SK-N-SH treated with all-trans-retinoic acid at 6 μM for 48 hours (cell line): Measurements from ENCODE around the gene EVPL.

Source experiments
- ATAC-seq: fragments of 200-7000 bp; cut with Tn5 transposase; 3 replicates; pipeline ENCODE4 v1.9.1; 2020; ENCODE audit warnings: mild to moderate bottlenecking, moderate library complexity
- ARNTL ChIP-seq: fragments of 450-650 bp; formaldehyde crosslinking; IDR thresholded peaks from 2 replicates; pipeline ENCODE4 v1.5.0; 2020; ENCODE audit warnings: low read depth, mild to moderate bottlenecking, moderate library complexity, borderline replicate concordance
- BACH2 ChIP-seq: fragments of 250-450 bp; sonication (Bioruptor Pico); IDR thresholded peaks from 2 replicates; pipeline ENCODE4 v1.9.0; 2021; ENCODE audit warnings: mild to moderate bottlenecking, borderline replicate concordance
- CSDC2 ChIP-seq: fragments of 250-450 bp; sonication (Bioruptor Pico); IDR thresholded peaks from 2 replicates; pipeline ENCODE4 v1.5.0; 2020; ENCODE audit warnings: mild to moderate bottlenecking, moderate library complexity
- ESRRG ChIP-seq: fragments of 250-450 bp; sonication (Bioruptor Pico); IDR thresholded peaks from 2 replicates; pipeline ENCODE4 v1.6.1; 2021; ENCODE audit warnings: mild to moderate bottlenecking
- ISL1 ChIP-seq: fragments of 250-450 bp; sonication (Bioruptor Pico); IDR thresholded peaks from 2 replicates; pipeline ENCODE4 v2.1.2; 2022; ENCODE audit warnings: mild to moderate bottlenecking, moderate library complexity
- OSR1 ChIP-seq: fragments of 250-450 bp; sonication (Bioruptor Pico); IDR thresholded peaks from 2 replicates; pipeline ENCODE4 v1.8.0; 2022; ENCODE audit warnings: moderate library complexity, mild to moderate bottlenecking, inconsistent platforms
- PPARA ChIP-seq: fragments of 250-450 bp; sonication (Bioruptor Pico); IDR thresholded peaks from 2 replicates; pipeline ENCODE4 v1.5.0; 2020; ENCODE audit warnings: mild to moderate bottlenecking, borderline replicate concordance
- SNAI2 ChIP-seq: fragments of 250-450 bp; sonication (Bioruptor Pico); IDR thresholded peaks from 2 replicates; pipeline ENCODE4 v1.5.0; 2020; ENCODE audit warnings: mild to moderate bottlenecking, moderate library complexity
- TOX ChIP-seq: fragments of 250-450 bp; sonication (Bioruptor Pico); IDR thresholded peaks from 2 replicates; pipeline ENCODE4 v1.8.0; 2021; ENCODE audit warnings: mild to moderate bottlenecking, moderate library complexity, borderline replicate concordance
- TSHZ2 ChIP-seq: fragments of 250-450 bp; sonication (Bioruptor Pico); IDR thresholded peaks from 2 replicates; pipeline ENCODE4 v1.5.0; 2020; ENCODE audit warnings: mild to moderate bottlenecking, moderate library complexity
- ZC3H10 ChIP-seq: fragments of 250-450 bp; sonication (Bioruptor Pico); IDR thresholded peaks from 2 replicates; pipeline ENCODE4 v1.5.1; 2021; ENCODE audit warnings: mild to moderate bottlenecking, moderate library complexity
- ZFP3 ChIP-seq: fragments of 250-450 bp; sonication (Bioruptor Pico); IDR thresholded peaks from 2 replicates; pipeline ENCODE4 v1.5.0; 2020; ENCODE audit warnings: mild to moderate bottlenecking, moderate library complexity
- ZFP30 ChIP-seq: fragments of 450-650 bp; formaldehyde crosslinking; IDR thresholded peaks from 2 replicates; pipeline ENCODE4 v1.5.0; 2022; ENCODE audit warnings: mild to moderate bottlenecking, moderate library complexity
- ZNF565 ChIP-seq: fragments of 450-650 bp; formaldehyde crosslinking; conservative IDR thresholded peaks from 2 replicates; pipeline ENCODE4 v1.5.0; 2020; ENCODE audit warnings: low read depth, mild to moderate bottlenecking, moderate library complexity
- ZNF70 ChIP-seq: fragments of 450-650 bp; formaldehyde crosslinking; IDR thresholded peaks from 2 replicates; pipeline ENCODE4 v1.5.0; 2020; ENCODE audit warnings: mild to moderate bottlenecking, moderate library complexity
- TF ChIP-seq, protein P1 (sequence below): fragments of 250-450 bp; sonication (Bioruptor Pico); IDR thresholded peaks from 2 replicates; pipeline ENCODE4 v1.5.1; 2021; ENCODE audit warnings: mild to moderate bottlenecking, moderate library complexity
- TF ChIP-seq, protein P2 (sequence below): fragments of 250-450 bp; sonication (Bioruptor Pico); IDR thresholded peaks from 2 replicates; pipeline ENCODE4 v1.5.1; 2020; ENCODE audit warnings: low read depth, mild to moderate bottlenecking, moderate library complexity
- TF ChIP-seq, protein P3 (sequence below): fragments of 250-450 bp; sonication (Bioruptor Pico); IDR thresholded peaks from 2 replicates; pipeline ENCODE4 v1.8.0; 2021; ENCODE audit warnings: low read depth, mild to moderate bottlenecking, moderate library complexity, borderline replicate concordance

Gene EVPL

GRCh38 chr17:76074390-76075363 lies 47.6 kb upstream of the EVPL start, which contains the start of gene GALR2:
TSS of gene GALR2 (plus strand) at chr17:76074781. CDS start at chr17:76074884, 103 bp downstream.
- TF ChIP-seq ZNF565 (CRISPR knock-in tag): no peak
- TF ChIP-seq, protein P1, sequence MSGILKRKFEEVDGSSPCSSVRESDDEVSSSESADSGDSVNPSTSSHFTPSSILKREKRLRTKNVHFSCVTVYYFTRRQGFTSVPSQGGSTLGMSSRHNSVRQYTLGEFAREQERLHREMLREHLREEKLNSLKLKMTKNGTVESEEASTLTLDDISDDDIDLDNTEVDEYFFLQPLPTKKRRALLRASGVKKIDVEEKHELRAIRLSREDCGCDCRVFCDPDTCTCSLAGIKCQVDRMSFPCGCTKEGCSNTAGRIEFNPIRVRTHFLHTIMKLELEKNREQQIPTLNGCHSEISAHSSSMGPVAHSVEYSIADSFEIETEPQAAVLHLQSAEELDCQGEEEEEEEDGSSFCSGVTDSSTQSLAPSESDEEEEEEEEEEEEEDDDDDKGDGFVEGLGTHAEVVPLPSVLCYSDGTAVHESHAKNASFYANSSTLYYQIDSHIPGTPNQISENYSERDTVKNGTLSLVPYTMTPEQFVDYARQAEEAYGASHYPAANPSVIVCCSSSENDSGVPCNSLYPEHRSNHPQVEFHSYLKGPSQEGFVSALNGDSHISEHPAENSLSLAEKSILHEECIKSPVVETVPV (CRISPR knock-in tag): no peak
- no peak for TF ChIP-seq ARNTL (CRISPR knock-in tag)
- no peak for TF ChIP-seq ISL1 (CRISPR knock-in tag)
- no peak for ATAC-seq

DNA sequence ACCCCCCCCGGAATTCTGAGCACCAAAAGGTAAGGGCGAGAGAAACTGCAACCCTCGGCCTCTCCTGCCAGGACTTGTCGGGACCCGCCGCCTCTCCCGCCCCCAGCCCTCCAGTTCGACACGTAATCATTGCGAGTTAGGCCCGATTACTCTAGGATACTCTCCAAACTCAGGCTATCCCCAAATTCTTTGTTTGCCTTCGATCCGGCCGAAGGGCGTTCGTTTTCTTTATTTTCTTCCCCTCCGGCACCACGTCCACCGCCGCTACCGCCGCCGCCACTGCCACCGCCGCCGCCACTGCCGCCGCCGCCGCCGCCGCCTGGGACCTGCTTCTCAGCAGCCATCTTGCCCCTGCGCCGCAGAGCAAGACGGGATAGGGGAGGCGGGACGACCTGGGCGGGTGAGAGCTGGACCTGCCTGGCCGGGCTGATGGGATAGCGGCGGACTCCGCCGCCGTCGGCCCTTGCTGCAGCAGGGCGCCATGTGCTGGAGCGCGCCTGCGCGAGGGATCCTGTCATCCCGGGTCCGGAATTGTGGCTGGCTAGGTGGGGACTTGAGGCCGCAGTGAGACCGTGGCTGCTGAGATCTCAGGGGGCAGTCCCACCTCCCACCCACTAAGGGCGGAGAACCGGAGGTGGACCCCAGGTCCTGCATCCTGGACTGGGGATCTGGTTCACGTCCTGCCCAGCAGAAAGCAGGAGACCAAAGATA lies 45.2 kb upstream of the EVPL start, which contains the start of gene SRP68:
SRP68 (minus strand) TSS at position 370 of the 711 bp plus-strand sequence; CDS start at position 344, 26 bp downstream.
- peak; percentile 99 for ATAC-seq
- TF ChIP-seq ZFP3 (CRISPR knock-in tag): 0 out of 2 replicates have a peak, but pooled peaks have one; percentile 31
- no peak for TF ChIP-seq SNAI2

- no peak; the same call in 2 of the 3 replicates for ATAC-seq
These were observed 44.5 kb upstream of the EVPL start for GRCh38 chr17:76071531-76072147.

More at GRCh38 chr17:76071531-76072147, 44.5 kb upstream of the EVPL start:
- no peak for TF ChIP-seq ESRRG (CRISPR knock-in tag)
- no peak for TF ChIP-seq ZC3H10 (CRISPR knock-in tag)
- TF ChIP-seq ISL1 (CRISPR knock-in tag): no peak
- TF ChIP-seq, protein P2, sequence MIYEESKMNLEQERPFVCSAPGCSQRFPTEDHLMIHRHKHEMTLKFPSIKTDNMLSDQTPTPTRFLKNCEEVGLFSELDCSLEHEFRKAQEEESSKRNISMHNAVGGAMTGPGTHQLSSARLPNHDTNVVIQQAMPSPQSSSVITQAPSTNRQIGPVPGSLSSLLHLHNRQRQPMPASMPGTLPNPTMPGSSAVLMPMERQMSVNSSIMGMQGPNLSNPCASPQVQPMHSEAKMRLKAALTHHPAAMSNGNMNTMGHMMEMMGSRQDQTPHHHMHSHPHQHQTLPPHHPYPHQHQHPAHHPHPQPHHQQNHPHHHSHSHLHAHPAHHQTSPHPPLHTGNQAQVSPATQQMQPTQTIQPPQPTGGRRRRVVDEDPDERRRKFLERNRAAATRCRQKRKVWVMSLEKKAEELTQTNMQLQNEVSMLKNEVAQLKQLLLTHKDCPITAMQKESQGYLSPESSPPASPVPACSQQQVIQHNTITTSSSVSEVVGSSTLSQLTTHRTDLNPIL (CRISPR knock-in tag): no peak
- no peak for TF ChIP-seq ZNF70 (CRISPR knock-in tag)
- TF ChIP-seq, protein P1 (CRISPR knock-in tag): no peak
- no peak for TF ChIP-seq SNAI2
- TF ChIP-seq, protein P3, sequence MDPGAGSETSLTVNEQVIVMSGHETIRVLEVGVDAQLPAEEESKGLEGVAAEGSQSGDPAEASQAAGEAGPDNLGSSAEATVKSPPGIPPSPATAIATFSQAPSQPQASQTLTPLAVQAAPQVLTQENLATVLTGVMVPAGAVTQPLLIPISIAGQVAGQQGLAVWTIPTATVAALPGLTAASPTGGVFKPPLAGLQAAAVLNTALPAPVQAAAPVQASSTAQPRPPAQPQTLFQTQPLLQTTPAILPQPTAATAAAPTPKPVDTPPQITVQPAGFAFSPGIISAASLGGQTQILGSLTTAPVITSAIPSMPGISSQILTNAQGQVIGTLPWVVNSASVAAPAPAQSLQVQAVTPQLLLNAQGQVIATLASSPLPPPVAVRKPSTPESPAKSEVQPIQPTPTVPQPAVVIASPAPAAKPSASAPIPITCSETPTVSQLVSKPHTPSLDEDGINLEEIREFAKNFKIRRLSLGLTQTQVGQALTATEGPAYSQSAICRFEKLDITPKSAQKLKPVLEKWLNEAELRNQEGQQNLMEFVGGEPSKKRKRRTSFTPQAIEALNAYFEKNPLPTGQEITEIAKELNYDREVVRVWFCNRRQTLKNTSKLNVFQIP (CRISPR knock-in tag): no peak
- no peak for TF ChIP-seq ZFP30 (CRISPR knock-in tag)
- TF ChIP-seq ZFP3 (CRISPR knock-in tag): no peak
- TF ChIP-seq BACH2 (CRISPR knock-in tag): no peak
- TF ChIP-seq TSHZ2: no peak
- no peak for TF ChIP-seq OSR1 (CRISPR knock-in tag)
- TF ChIP-seq CSDC2: no peak
- TF ChIP-seq PPARA (CRISPR knock-in tag): no peak
- no peak for TF ChIP-seq ZNF565 (CRISPR knock-in tag)
- no peak for TF ChIP-seq TOX (CRISPR knock-in tag)
